ENCODE results near the gene DUSP2. TPM values are rescaled to one million over a fixed set of nuclear protein-coding genes. Genes with fewer than 3 reads are reported as not detected.

DUSP2 gene, protein sequence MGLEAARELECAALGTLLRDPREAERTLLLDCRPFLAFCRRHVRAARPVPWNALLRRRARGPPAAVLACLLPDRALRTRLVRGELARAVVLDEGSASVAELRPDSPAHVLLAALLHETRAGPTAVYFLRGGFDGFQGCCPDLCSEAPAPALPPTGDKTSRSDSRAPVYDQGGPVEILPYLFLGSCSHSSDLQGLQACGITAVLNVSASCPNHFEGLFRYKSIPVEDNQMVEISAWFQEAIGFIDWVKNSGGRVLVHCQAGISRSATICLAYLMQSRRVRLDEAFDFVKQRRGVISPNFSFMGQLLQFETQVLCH
- 2.1 and 3.8 TPM in 2 replicates for total RNA-seq

DNA sequence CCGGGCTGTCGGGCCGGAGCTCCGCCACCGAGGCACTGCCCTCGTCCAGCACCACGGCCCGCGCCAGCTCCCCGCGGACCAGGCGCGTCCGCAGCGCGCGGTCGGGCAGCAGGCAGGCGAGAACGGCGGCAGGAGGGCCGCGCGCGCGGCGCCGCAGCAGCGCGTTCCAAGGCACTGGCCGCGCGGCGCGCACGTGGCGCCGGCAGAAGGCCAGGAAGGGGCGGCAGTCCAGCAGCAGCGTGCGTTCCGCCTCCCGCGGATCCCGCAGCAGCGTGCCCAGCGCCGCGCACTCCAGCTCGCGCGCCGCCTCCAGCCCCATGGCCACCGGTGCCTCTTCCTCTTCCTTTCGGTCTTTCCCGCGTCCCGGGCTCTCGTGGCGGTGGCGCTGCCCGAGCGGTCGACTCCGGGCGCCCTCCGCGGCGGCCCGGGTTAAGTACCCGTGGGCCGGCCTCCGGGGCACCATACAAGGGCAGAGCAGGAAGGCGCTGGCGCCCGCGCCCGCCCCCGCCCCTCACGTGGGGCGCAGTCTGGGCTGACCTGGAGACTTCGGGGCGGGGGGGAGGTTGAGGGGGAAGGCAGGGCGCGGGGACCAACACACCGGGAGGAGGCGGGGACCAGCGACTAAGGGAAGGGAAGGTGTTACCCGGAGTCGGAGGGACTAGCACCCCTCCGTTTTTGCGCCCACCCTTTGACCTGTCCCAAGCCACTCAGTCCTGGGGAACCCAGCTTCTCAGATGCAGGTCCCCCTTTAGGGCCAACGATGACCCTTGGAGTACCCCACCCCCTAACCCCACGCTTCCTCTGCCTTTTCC, at the start of gene DUSP2:
DUSP2 (minus strand) TSS at position 405 of the 812 bp plus-strand sequence; CDS start at position 319, 86 bp downstream.

DNA sequence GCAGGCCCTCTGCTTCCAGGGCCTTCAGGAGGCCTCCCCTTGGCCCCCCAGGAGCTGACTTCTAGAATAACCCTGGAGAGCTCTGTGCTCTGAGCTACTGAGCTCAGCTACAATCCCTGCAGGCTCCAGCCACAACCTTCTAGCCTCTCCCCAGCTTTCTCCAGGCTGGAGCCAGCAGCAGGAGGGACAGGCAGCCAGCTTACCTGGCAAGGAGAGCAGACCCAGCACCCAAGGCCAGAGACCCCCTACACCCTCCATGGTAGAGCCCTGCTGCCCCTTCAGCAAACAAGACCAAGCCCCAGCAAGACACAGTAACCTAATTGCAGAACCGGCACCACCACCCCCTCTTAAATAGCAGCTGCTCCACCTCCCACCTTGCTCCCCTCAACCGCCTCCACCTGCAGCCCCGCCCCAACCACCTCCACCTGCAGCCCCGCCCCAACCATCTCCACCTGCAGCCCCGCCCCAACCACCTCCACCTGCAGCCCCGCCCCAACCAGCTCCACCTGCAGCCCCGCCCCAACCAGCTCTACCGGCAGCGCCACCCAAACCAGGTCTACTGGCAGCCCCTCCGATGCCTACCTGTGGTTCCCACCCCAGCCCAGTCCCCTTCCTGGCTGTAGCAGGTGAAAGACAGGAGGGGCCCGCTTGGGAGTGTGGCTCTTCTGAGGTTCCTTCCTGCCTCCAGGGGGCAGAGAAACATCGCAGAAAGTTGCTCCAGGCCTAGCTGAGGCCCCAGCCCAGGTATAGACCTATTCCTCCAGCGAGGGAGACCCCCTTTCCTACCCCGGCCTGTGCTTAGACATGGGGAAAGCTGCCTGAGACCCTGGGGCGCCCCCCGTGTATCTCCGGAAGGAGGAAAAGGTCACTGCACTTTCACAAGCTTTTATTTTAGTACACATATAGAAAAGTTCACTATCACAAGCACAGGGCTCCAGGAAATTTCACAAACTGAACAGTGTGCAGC, 6.8 kb downstream of the DUSP2 start, which contains the start of gene ASTL:
ASTL (minus strand) TSS at position 324 of the 967 bp plus-strand sequence; CDS start at position 258, 66 bp downstream.

DNA sequence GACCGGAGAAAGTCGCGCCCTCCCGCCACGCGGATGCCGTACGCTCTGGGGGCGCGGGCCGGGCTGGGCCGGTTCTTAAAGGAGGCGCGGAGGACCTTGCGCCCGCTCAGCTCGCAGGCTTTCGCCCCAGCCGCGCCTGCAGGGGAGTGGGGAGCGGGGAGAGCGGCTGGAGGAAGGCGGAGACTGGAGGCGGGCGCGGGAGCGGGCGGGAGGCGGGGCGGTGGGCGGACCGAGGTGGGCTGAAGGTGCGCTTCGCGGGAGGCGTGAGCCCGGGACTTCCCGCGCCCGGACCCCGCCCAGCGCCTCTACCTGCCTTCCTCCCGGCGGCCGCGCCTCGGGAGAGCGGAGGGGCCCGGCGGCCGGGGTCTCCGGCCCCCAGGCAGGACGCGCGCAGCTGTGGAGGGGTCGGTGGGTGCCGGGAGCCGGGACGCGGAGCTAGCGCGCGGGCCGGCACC, 28.8 kb downstream of the DUSP2 start, which contains the start of gene ADRA2B:
ADRA2B (minus strand) TSS at position 148 of the 455 bp plus-strand sequence. CDS start 422 bp downstream, outside the sequence.

Other genes starting within 250 kb of the DUSP2 start
- gene ANKRD36C, start 153.6 kb downstream of the DUSP2 start, total RNA-seq: 5.2 and 7.5 TPM in 2 replicates
- gene GPAT2, start 110.5 kb downstream of the DUSP2 start, total RNA-seq: under 0.01 and 2.9 TPM in 2 replicates
- not detected in 2 replicates for gene ADRA2B, start 28.9 kb downstream of the DUSP2 start, total RNA-seq
- not detected in 2 replicates for gene ASTL, start 6.9 kb downstream of the DUSP2 start, total RNA-seq
- 58.4 and 93.5 TPM in 2 replicates for gene STARD7, start 63.4 kb upstream of the DUSP2 start, total RNA-seq
- gene TMEM127, start 120.6 kb upstream of the DUSP2 start, total RNA-seq: 27.4 and 45.1 TPM in 2 replicates
- gene CIAO1, start 120.8 kb upstream of the DUSP2 start, total RNA-seq: 94.4 and 118 TPM in 2 replicates
- 96.6 and 102 TPM in 2 replicates for gene SNRNP200, start 160.1 kb upstream of the DUSP2 start, total RNA-seq
- 5.5 and 5.7 TPM in 2 replicates for gene ITPRIPL1, start 179.9 kb upstream of the DUSP2 start, total RNA-seq
- 1.1 and 52.6 TPM in 2 replicates for gene NCAPH, start 190.3 kb upstream of the DUSP2 start, total RNA-seq

Data from mesangial cell (primary cell).